Prostate gland (tissue), 2 donors: Measurements from ENCODE around the gene KRABD2.

Experiments
- DNase-seq: peaks from one replicate; pipeline ENCODE4 v3.0.0-alpha.2; 2019; ENCODE audit warnings: low spot score
- H3K27ac ChIP-seq, 2 donors: fragments of 200-600 bp; sonication (generic); 2 replicates each; pipeline ENCODE4 v1.5.1; 2017 to 2019
- H3K27me3 ChIP-seq: fragments of 200-600 bp; sonication (generic); replicated peaks from 2 replicates; pipeline ENCODE4 v1.5.1; 2019; ENCODE audit not compliant: insufficient read depth
- H3K36me3 ChIP-seq, 2 donors: fragments of 200-600 bp; sonication (generic); 1 replicate in 1 of 2; 2 replicates in 1 of 2; pipeline versions ENCODE4 v1.5.1 to v1.8.1; 2017 to 2019
- H3K4me1 ChIP-seq: fragments of 200-600 bp; sonication (generic); replicated peaks from 2 replicates; pipeline ENCODE4 v1.5.1; 2019
- H3K4me3 ChIP-seq, 2 donors: fragments of 200-600 bp; sonication (generic); 2 replicates each; pipeline ENCODE4 v1.5.1; 2017 to 2019
- H3K9me3 ChIP-seq: fragments of 200-600 bp; sonication (generic); 2 replicates; pipeline ENCODE4 v1.5.1; 2017
- CTCF ChIP-seq, 4 experiments: fragments of 200-600 bp in 2 of 4; fragments of 450-650 bp in 2 of 4; sonication (generic) in 2 of 4; IDR thresholded peaks; 1 replicate in 3 of 4; 2 replicates in 1 of 4; pipeline ENCODE4 v1.5.1; 2016 to 2019; ENCODE audit warnings: antibody characterized with exemption in 4 of 4, mild to moderate bottlenecking in 2 of 4, moderate library complexity in 2 of 4
- POLR2A ChIP-seq: fragments of 450-650 bp; IDR thresholded peaks from one replicate; pipeline ENCODE4 v1.6.1; 2016; ENCODE audit warnings: antibody characterized with exemption, mild to moderate bottlenecking
- POLR2AphosphoS5 ChIP-seq: sonication (generic); formaldehyde crosslinking; IDR thresholded peaks from one replicate; pipeline ENCODE4 v1.6.1; 2017; ENCODE audit warnings: antibody characterized with exemption
- WGBS: methylation state at CpG from one replicate; pipeline ENCODE4 v1.1.5; 2018; 5-methylcytosine and 5-hydroxymethylcytosine counted together
- intact Hi-C: fragments of 100-400 bp; cut with DNase I; formaldehyde crosslinking; loops from one replicate; pipeline ENCODE4 v1.14.2; 2022

The KRABD2 gene

DNA sequence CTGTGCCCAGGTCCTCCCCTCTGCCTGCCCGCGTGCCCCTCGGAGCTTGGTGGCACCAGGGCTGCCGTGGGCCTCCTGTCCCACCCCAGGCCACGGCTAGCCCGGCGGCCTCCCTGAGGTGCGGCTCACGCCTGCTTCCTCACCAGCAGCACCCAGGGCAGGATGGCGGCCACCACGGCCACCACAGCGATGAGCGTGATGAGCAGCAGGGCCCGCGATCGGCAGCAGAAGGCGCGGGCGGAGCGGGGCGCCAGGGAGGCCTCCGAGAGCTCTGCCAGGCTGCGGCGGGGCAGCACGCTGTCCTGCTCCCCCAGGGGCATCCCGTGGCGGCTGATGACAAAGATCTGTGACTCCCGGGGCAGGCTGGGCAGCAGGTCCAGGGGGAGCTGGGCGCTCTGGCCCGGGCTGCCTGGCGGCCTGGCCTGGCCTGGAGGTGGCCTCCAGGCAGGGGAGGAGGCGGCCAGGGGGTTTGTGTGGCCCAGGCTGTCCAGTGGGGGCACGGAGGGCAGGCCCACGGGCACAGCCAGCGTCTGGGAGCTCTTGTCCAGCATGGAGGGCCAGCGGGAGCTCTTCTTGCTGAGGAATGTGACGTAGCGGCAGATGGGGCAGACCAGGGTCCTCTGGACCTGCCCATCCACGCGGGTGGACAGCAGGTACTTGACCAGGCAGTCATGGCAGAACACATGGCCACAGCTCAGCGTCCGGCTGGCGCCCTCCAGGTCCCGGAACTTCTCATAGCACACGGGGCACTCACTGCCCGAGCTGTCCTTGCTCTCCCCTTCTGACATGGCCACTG lies 16.4 kb upstream of the KRABD2 start:
- Histone ChIP-seq H3K9me3 (no peaks in the 10 kb centered on the region), H3K4me1 (no peaks in the 10 kb centered on the region), H3K36me3 (no peaks in the 10 kb centered on the region), H3K27me3 (peaks cover 5% of the 10 kb centered on the region), H3K27ac (no peak overlapping the region), H3K4me3 (no peak overlapping the region)
- TF ChIP-seq POLR2A (no peak), POLR2AphosphoS5 (no peak), CTCF (IDR thresholded peaks at IDR 0.05) (no peak)
- no peak for DNase-seq
- intact Hi-C loops, result no loop called here
- WGBS, result 82% methylated on average over 40 of the region's 46 CpGs

GRCh38 chr17:8392274-8392673 lies 15.8 kb upstream of the KRABD2 start:
- DNase-seq, result no peak
- no peak overlapping the region for H3K27ac ChIP-seq
- no peaks in the 10 kb centered on the region for H3K4me1 ChIP-seq
- H3K27me3 ChIP-seq, result peaks cover 5% of the 10 kb centered on the region
- intact Hi-C loops, result no loop called here
- H3K4me3 ChIP-seq, result no peak overlapping the region
- H3K36me3 ChIP-seq, result no peaks in the 10 kb centered on the region
- no peaks in the 10 kb centered on the region for H3K9me3 ChIP-seq
- TF ChIP-seq POLR2AphosphoS5 (no peak), POLR2A (no peak), CTCF (IDR thresholded peaks at IDR 0.05) (no peak)
- WGBS, result 58% methylated on average over 18 of the region's 18 CpGs

DNA sequence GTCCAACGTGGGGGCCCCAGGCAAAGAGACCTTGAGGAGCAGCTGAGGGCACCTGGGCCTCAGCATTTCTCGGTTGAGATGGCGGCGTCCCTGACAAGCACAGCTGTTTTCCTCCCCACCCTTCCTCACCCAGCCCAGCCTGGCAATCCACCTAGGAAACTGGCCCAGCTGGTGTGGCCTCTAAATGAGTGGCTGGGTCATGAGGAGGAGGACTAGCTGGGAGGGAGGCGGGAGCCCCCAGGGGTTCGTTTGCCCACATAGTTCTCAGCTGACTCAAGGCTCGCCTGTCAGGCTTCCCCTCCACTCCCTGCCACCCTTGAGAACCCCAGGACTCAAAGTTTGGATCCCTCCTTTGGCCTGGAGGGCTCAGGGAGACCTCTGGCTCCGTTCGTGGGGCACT lies 15.2 kb upstream of the KRABD2 start:
- Histone ChIP-seq H3K27me3 (peaks cover 2% of the 10 kb centered on the region), H3K4me3 (no peak overlapping the region), H3K36me3 (no peaks in the 10 kb centered on the region), H3K4me1 (no peaks in the 10 kb centered on the region), H3K9me3 (no peaks in the 10 kb centered on the region), H3K27ac (no peak overlapping the region)
- DNase-seq, result no peak
- 23% methylated on average over 9 of the region's 9 CpGs for WGBS
- intact Hi-C loops, result no loop called here
- TF ChIP-seq CTCF (IDR thresholded peaks at IDR 0.05), result no peak
- TF ChIP-seq POLR2AphosphoS5, result no peak
- no peak for TF ChIP-seq POLR2A

DNA sequence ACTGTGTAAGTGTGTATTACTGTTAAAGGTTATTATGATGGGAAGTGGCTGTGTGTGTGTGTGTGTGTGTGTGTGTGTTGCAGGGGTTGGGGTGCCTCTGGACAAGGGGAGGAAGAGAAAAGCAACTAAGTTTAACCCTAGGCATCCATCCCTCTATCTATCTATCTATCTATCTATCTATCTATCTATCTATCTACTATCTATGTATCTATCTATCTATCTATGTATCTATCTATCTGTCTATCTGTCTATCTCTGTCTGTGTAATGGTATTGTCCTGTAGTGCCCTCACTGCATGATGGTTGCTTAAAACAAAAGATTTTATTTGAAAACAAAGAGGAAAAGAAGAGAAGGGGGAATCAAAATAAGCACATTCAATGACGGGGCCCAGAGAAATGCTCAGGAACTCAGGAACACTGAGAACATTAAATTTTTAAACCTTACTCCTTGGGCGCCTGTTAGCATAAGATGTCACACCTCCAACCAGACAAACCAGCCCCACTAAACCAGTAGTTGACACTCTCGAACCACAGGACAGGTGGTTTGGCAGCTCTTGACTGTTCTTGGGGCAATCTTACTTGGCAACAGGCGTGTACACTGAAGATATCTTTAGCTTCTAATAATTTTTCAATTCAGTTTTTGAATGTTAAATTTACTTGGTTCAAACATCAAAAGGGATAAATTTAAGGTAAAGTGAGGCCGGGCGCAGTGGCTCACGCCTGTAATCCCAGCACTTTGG lies 11.6 kb upstream of the KRABD2 start:
- H3K27ac ChIP-seq, result no peak overlapping the region
- H3K4me3 ChIP-seq, result no peak overlapping the region
- H3K9me3 ChIP-seq, result no peaks in the 10 kb centered on the region
- H3K27me3 ChIP-seq, result no peaks in the 10 kb centered on the region
- no peak for TF ChIP-seq CTCF (IDR thresholded peaks at IDR 0.05)
- TF ChIP-seq POLR2A, result no peak
- no peak for TF ChIP-seq POLR2AphosphoS5
- DNase-seq, result no peak
- 80% methylated on average over 7 of the region's 7 CpGs for whole genome bisulfite sequencing
- no peaks in the 10 kb centered on the region for H3K36me3 ChIP-seq
- intact Hi-C loops, result no loop called here
- no peaks in the 10 kb centered on the region for H3K4me1 ChIP-seq

DNA sequence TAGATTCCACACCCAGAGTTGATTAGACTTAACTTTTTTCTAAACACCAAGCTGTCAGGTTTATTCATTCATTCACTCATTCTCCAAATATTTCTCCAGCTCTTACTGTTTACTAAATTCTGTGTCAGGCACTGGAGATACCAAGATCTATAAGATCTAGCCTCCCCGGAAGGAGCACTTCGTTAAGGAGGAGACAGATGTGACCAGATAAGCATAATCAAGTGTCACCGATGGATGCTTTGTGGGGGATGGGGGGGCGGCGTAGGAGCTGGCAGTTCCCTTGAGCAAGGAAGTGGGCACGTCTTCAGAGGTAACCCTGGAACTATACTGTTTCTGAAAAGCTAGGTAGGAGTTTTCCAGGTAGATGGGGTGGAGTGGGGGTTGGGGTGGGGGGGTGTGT lies 10.3 kb upstream of the KRABD2 start:
- no peak for TF ChIP-seq CTCF (IDR thresholded peaks at IDR 0.05)
- no peak for TF ChIP-seq POLR2AphosphoS5
- TF ChIP-seq POLR2A, result no peak
- H3K27ac ChIP-seq, result no peak overlapping the region
- intact Hi-C loops, result no loop called here
- H3K4me1 ChIP-seq, result peaks cover 3% of the 10 kb centered on the region
- H3K4me3 ChIP-seq, result no peak overlapping the region
- H3K9me3 ChIP-seq, result no peaks in the 10 kb centered on the region
- no peaks in the 10 kb centered on the region for H3K36me3 ChIP-seq
- no peaks in the 10 kb centered on the region for H3K27me3 ChIP-seq
- no peak for DNase-seq
- 43% methylated on average over 6 of the region's 6 CpGs for WGBS
